Osteoblast (primary cell): ENCODE measurements around the gene MARS1. TPM values are rescaled to one million over a fixed set of nuclear protein-coding genes. Genes with fewer than 3 reads are reported as not detected.

Source experiments
- DNase-seq: peaks from one replicate; pipeline ENCODE4 v3.0.0; 2011; ENCODE audit warnings: low spot score, mixed read lengths; ENCODE audit not compliant: insufficient read length; ENCODE audit errors: missing footprints
- H2AFZ ChIP-seq: 2 replicates; pipeline ENCODE4 v1.6.0; 2011; ENCODE audit warnings: mild to moderate bottlenecking, low read length
- H3K27ac ChIP-seq: 2 replicates; pipeline ENCODE4 v1.5.1; 2011; ENCODE audit warnings: mild to moderate bottlenecking, low read depth, low read length, moderate library complexity
- H3K27me3 ChIP-seq: 2 replicates; pipeline ENCODE4 v1.6.0; 2012; ENCODE audit warnings: mild to moderate bottlenecking, control low read depth, inconsistent platforms, low read length, moderate library complexity; ENCODE audit not compliant: insufficient read depth
- H3K36me3 ChIP-seq: 2 replicates; pipeline ENCODE4 v1.5.1; 2011; ENCODE audit warnings: mild to moderate bottlenecking, low read length, control low read depth, moderate library complexity; ENCODE audit not compliant: insufficient read depth
- H3K4me1 ChIP-seq: 2 replicates; pipeline ENCODE4 v1.5.1; 2011; ENCODE audit warnings: mild to moderate bottlenecking, low read length, control low read depth, moderate library complexity; ENCODE audit not compliant: insufficient read depth
- H3K4me2 ChIP-seq: 2 replicates; pipeline ENCODE4 v1.6.0; 2011; ENCODE audit warnings: mild to moderate bottlenecking, low read length; ENCODE audit not compliant: insufficient read depth
- H3K4me3 ChIP-seq: fragments of 200-600 bp; sonication (generic); 3 replicates; pipeline ENCODE4 v1.5.1; 2012; ENCODE audit warnings: mild to moderate bottlenecking, low read length, inconsistent platforms; ENCODE audit not compliant: insufficient read depth
- H3K79me2 ChIP-seq: 2 replicates; pipeline ENCODE4 v1.6.0; 2012; ENCODE audit warnings: mild to moderate bottlenecking, low read length, control low read depth, inconsistent platforms; ENCODE audit not compliant: insufficient read depth
- H3K9me3 ChIP-seq: 2 replicates; pipeline ENCODE4 v1.5.1; 2011; ENCODE audit warnings: low read depth, low read length, control low read depth
- H4K20me1 ChIP-seq: 2 replicates; pipeline ENCODE4 v1.6.0; 2012; ENCODE audit warnings: mild to moderate bottlenecking, low read length, control low read depth; ENCODE audit not compliant: insufficient read depth
- total RNA-seq: library from RNA; depleted of rRNA; stranded (reverse); fragments of >200 nt; gene quantifications from 2 replicates; pipeline ENCODE4 v1.2.3, GENCODE V29; 2012
- TF ChIP-seq, protein P1 (sequence below): IDR thresholded peaks from 2 replicates; pipeline ENCODE4 v1.5.1; 2011; ENCODE audit warnings: mild to moderate bottlenecking, low read depth, low read length, moderate library complexity; ENCODE audit errors: extremely low read depth

Gene MARS1
- total RNA-seq, 1 donor = 187 TPM

DNA sequence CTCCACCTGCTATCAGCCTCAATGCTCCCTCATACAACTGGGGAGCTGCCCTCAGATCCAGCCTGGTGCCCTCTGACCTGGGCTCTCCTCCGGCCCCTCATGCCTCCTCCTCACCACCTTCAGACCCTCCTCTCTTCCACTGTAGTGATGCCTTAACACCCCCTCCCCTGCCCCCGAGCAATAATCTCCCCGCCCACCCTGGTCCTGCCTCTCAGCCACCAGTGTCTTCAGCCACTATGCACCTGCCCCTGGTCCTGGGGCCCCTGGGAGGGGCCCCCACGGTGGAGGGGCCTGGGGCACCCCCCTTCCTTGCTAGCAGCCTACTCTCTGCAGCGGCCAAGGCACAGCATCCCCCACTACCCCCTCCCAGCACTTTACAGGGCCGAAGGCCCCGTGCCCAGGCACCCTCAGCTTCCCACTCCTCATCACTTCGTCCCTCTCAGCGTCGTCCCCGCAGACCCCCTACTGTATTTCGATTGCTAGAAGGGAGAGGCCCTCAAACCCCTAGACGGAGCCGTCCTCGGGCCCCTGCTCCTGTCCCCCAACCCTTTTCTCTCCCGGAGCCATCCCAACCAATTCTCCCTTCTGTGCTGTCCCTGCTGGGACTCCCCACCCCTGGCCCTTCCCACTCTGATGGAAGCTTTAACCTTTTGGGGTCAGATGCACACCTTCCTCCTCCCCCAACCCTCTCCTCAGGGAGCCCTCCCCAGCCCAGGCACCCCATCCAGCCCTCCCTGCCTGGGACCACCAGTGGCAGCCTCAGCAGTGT, 37.9 kb downstream of the MARS1 start:
- no peaks in the 10 kb centered on the region for H3K9me3 ChIP-seq
- DNase-seq = peak; percentile 73
- no peak overlapping the region for H2AFZ ChIP-seq
- H3K27ac ChIP-seq = no peak overlapping the region
- H4K20me1 ChIP-seq = peaks cover 36% of the 10 kb centered on the region
- H3K27me3 ChIP-seq = no peaks in the 10 kb centered on the region
- no peak overlapping the region for H3K4me3 ChIP-seq
- peaks cover 45% of the 10 kb centered on the region for H3K79me2 ChIP-seq
- peaks cover 50% of the 10 kb centered on the region for H3K36me3 ChIP-seq
- TF ChIP-seq, protein P1, sequence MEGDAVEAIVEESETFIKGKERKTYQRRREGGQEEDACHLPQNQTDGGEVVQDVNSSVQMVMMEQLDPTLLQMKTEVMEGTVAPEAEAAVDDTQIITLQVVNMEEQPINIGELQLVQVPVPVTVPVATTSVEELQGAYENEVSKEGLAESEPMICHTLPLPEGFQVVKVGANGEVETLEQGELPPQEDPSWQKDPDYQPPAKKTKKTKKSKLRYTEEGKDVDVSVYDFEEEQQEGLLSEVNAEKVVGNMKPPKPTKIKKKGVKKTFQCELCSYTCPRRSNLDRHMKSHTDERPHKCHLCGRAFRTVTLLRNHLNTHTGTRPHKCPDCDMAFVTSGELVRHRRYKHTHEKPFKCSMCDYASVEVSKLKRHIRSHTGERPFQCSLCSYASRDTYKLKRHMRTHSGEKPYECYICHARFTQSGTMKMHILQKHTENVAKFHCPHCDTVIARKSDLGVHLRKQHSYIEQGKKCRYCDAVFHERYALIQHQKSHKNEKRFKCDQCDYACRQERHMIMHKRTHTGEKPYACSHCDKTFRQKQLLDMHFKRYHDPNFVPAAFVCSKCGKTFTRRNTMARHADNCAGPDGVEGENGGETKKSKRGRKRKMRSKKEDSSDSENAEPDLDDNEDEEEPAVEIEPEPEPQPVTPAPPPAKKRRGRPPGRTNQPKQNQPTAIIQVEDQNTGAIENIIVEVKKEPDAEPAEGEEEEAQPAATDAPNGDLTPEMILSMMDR = no peak
- no peak overlapping the region for H3K4me2 ChIP-seq
- peaks cover 29% of the 10 kb centered on the region for H3K4me1 ChIP-seq

DNA sequence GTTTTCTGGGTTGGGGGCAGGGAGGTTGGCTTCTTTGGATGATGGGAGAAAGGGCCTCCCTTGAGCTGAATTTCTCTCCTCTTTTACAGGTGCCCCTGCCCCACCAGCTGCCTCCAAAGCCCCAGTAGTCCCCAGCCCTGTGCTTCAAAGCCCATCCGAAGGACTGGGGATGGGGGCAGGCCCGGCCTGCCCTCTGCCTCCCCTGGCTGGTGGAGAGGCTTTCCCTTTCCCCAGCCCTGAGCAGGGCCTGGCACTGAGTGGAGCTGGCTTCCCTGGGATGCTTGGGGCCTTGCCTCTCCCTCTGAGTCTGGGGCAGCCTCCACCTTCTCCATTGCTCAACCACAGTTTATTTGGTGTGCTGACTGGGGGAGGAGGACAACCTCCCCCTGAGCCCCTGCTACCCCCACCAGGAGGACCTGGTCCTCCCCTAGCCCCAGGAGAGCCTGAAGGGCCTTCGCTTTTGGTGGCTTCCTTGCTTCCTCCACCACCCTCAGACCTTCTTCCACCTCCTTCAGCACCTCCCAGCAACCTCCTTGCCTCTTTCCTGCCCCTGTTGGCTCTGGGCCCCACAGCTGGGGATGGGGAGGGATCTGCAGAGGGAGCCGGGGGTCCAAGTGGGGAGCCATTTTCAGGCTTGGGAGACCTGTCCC, 38.7 kb downstream of the MARS1 start:
- Histone ChIP-seq H3K79me2 (peaks cover 45% of the 10 kb centered on the region), H2AFZ (no peak overlapping the region)

GRCh38 chr12:57527184-57527583, 39.3 kb downstream of the MARS1 start:
- H3K27me3 ChIP-seq = no peaks in the 10 kb centered on the region
- H3K4me2 ChIP-seq = no peak overlapping the region
- no peak overlapping the region for H2AFZ ChIP-seq
- DNase-seq = no peak
- H3K27ac ChIP-seq = no peak overlapping the region
- no peak overlapping the region for H3K4me3 ChIP-seq
- peaks cover 64% of the 10 kb centered on the region for H3K36me3 ChIP-seq
- peaks cover 45% of the 10 kb centered on the region for H3K79me2 ChIP-seq
- H3K4me1 ChIP-seq = peaks cover 15% of the 10 kb centered on the region
- TF ChIP-seq, protein P1 = no peak
- H3K9me3 ChIP-seq = no peaks in the 10 kb centered on the region
- H4K20me1 ChIP-seq = peaks cover 41% of the 10 kb centered on the region

More for the DNA sequence above, 38.7 kb downstream of the MARS1 start:
- Histone ChIP-seq H3K4me2 (no peak overlapping the region), H3K9me3 (no peaks in the 10 kb centered on the region), H3K36me3 (peaks cover 58% of the 10 kb centered on the region), H3K27me3 (no peaks in the 10 kb centered on the region), H3K4me1 (peaks cover 21% of the 10 kb centered on the region), H4K20me1 (peaks cover 36% of the 10 kb centered on the region), H3K4me3 (no peak overlapping the region), H3K27ac (no peak overlapping the region)
- DNase-seq = no peak
- TF ChIP-seq, protein P1 = no peak

DNA sequence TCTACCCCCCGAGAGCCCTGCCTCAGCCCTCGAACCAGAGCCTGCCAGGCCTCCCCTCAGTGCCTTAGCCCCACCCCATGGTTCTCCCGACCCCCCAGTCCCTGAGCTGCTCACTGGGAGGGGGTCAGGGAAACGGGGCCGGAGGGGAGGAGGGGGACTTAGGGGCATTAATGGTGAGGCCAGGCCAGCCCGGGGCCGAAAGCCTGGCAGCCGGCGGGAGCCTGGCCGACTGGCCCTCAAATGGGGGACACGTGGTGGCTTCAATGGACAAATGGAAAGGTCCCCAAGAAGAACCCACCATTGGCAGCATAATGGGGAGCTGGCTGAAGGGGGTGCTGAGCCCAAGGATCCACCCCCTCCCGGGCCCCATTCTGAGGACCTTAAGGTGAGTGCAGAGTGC, 40.3 kb downstream of the MARS1 start:
- TF ChIP-seq, protein P1 = no peak
- Histone ChIP-seq H2AFZ (no peak overlapping the region), H3K4me3 (no peak overlapping the region), H3K27ac (no peak overlapping the region), H3K9me3 (no peaks in the 10 kb centered on the region), H3K27me3 (no peaks in the 10 kb centered on the region), H4K20me1 (peaks cover 41% of the 10 kb centered on the region), H3K36me3 (peaks cover 74% of the 10 kb centered on the region), H3K4me1 (peaks cover 14% of the 10 kb centered on the region), H3K4me2 (no peak overlapping the region), H3K79me2 (peaks cover 44% of the 10 kb centered on the region)
- DNase-seq = peak; percentile 79
